Measurements from ENCODE around the gene TLE5. TPM values are rescaled to one million over a fixed set of nuclear protein-coding genes. Genes with fewer than 3 reads are reported as not detected.
A peak's percentile ranks its signal among the peaks of the same experiment; 100 is the strongest.

TLE5 gene
- total and polyA plus RNA-seq, 9 of the 15 experiments (the other 6 are each of a cell fraction or from before 2014, with no cell fraction given), result 2.0 to 347 (median 235) TPM

GRCh38 chr19:3048190-3048533 is 14.1 kb downstream of the TLE5 start (continued):
- TF ChIP-seq, protein P1, sequence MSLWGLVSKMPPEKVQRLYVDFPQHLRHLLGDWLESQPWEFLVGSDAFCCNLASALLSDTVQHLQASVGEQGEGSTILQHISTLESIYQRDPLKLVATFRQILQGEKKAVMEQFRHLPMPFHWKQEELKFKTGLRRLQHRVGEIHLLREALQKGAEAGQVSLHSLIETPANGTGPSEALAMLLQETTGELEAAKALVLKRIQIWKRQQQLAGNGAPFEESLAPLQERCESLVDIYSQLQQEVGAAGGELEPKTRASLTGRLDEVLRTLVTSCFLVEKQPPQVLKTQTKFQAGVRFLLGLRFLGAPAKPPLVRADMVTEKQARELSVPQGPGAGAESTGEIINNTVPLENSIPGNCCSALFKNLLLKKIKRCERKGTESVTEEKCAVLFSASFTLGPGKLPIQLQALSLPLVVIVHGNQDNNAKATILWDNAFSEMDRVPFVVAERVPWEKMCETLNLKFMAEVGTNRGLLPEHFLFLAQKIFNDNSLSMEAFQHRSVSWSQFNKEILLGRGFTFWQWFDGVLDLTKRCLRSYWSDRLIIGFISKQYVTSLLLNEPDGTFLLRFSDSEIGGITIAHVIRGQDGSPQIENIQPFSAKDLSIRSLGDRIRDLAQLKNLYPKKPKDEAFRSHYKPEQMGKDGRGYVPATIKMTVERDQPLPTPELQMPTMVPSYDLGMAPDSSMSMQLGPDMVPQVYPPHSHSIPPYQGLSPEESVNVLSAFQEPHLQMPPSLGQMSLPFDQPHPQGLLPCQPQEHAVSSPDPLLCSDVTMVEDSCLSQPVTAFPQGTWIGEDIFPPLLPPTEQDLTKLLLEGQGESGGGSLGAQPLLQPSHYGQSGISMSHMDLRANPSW (CRISPR knock-in tag; IDR thresholded peaks at IDR 0.05), result no peak
- TF ChIP-seq RB1 (IDR thresholded peaks at IDR 0.05; ENCODE audit: low read depth) (no peak), BCL6 (CRISPR knock-in tag; IDR thresholded peaks at IDR 0.05) (no peak), CXXC5 (CRISPR knock-in tag; IDR thresholded peaks at IDR 0.05) (no peak), PCBP2 (IDR thresholded peaks at IDR 0.05; ENCODE audit: low read depth, low read length, poor library complexity, severe bottlenecking) (no peak), RUNX1 (IDR thresholded peaks at IDR 0.05; ENCODE audit: low read depth) (no peak), NFE2L1 (tag; IDR thresholded peaks at IDR 0.05; ENCODE audit: borderline replicate concordance, low read depth) (no peak), CBX8 (IDR thresholded peaks at IDR 0.05; ENCODE audit: borderline replicate concordance, extremely low read depth, low read depth, low read length, poor library complexity, severe bottlenecking) (no peak), MCM7 (IDR thresholded peaks at IDR 0.05) (no peak), ZNF212 (CRISPR knock-in tag; IDR thresholded peaks at IDR 0.05) (no peak), FOXJ3 (CRISPR knock-in tag; IDR thresholded peaks at IDR 0.05) (no peak), ZNF431 (CRISPR knock-in tag; IDR thresholded peaks at IDR 0.05) (no peak), TEAD4 (IDR thresholded peaks at IDR 0.05; ENCODE audit: low read length) (no peak), TEAD4 (CRISPR knock-in tag; IDR thresholded peaks at IDR 0.05; ENCODE audit: borderline replicate concordance) (no peak), ZC3H4 (CRISPR knock-in tag; IDR thresholded peaks at IDR 0.05; ENCODE audit: borderline replicate concordance) (no peak), KLF6 (CRISPR knock-in tag; IDR thresholded peaks at IDR 0.05; ENCODE audit: borderline replicate concordance) (no peak), BCOR (IDR thresholded peaks at IDR 0.05) (peak; percentile 97), CEBPG (CRISPR knock-in tag; IDR thresholded peaks at IDR 0.05) (no peak), CEBPG (tag; conservative IDR thresholded peaks at IDR 0.05 in 1 of 2, IDR thresholded peaks at IDR 0.05 in 1 of 2) (peak in 1 of 2 experiments; percentile 34; a peak in 1 of 4 replicates), ETS2 (tag; IDR thresholded peaks at IDR 0.05; ENCODE audit: borderline replicate concordance, poor library complexity, severe bottlenecking) (no peak), ARHGAP35 (IDR thresholded peaks at IDR 0.05; ENCODE audit: partially characterized antibody) (no peak), ZBTB5 (IDR thresholded peaks at IDR 0.05) (no peak), KLF1 (tag; IDR thresholded peaks at IDR 0.05) (no peak), HLTF (IDR thresholded peaks at IDR 0.05) (no peak)
- TF ChIP-seq, protein P2, sequence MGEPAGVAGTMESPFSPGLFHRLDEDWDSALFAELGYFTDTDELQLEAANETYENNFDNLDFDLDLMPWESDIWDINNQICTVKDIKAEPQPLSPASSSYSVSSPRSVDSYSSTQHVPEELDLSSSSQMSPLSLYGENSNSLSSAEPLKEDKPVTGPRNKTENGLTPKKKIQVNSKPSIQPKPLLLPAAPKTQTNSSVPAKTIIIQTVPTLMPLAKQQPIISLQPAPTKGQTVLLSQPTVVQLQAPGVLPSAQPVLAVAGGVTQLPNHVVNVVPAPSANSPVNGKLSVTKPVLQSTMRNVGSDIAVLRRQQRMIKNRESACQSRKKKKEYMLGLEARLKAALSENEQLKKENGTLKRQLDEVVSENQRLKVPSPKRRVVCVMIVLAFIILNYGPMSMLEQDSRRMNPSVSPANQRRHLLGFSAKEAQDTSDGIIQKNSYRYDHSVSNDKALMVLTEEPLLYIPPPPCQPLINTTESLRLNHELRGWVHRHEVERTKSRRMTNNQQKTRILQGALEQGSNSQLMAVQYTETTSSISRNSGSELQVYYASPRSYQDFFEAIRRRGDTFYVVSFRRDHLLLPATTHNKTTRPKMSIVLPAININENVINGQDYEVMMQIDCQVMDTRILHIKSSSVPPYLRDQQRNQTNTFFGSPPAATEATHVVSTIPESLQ (CRISPR knock-in tag; IDR thresholded peaks at IDR 0.05), result no peak

Data from K562 (cell line).